SIG-M5 (cell line): ENCODE results near the gene SEMA6C.
"Not testable (repeated sequence)": the region's sequence is repeated elsewhere in the genome, so short reads cannot be mapped to it uniquely, and the experiment has no call there.

ENCODE experiments used
- DNase-seq: peaks from one replicate; lab custom pipeline; 2025; lab: John Stamatoyannopoulos, UW

Gene SEMA6C

GRCh38 chr1:151146412-151147131 lies at the start of gene SEMA6C:
SEMA6C (minus strand) TSS chr1:151146631; CDS start chr1:151142621, 4,010 bp downstream.
- DNase-seq = peak; percentile 50

GRCh38 chr1:151194894-151195594 lies 48.6 kb upstream of the SEMA6C start:
- not testable (repeated sequence) for DNase-seq

- DNase-seq = no peak
Observed at GRCh38 chr1:151193856-151194255, 47.4 kb upstream of the SEMA6C start.

DNA sequence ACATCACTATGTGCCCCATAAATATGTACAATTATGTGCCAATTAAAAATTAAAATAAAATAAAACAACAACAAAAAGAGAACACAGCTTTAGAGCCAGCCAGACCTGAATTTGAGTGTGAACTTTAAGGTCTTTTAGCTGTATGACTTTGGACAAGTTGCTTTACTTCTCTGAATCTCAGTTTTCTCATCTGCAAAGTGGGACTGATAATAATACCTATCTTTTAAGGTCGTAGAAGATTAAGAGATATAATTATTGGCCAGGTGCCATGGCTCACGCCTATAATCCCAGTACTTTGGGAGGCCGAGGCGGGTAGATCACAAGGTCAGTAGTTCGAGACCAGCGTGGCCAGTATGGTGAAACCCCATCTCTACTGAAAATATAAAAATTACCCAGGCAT lies 46.9 kb upstream of the SEMA6C start:
- no peak for DNase-seq

DNA sequence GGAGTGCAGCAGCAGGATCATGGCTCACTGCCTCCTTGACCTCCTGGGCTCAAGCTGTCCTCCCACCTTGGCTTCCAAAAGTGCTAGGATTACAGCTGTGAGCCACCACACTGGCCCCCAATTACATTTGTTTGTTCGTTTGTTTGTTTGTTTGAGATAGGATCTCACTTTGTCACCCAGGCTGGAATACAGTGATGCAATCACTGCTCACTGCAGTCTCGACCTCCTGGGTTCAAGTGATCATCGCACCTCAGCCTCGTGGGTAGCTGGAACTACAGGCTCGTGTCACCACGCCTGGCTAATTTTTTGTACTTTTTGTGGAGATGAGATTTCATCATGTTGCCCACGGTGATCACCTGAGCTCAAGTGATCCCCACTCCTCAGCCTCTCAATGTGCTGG lies 45.6 kb upstream of the SEMA6C start:
- DNase-seq = no peak

- DNase-seq = peak; percentile 67
Observed at GRCh38 chr1:151189637-151190445, 43.4 kb upstream of the SEMA6C start, which contains the start of gene VPS72. VPS72 (minus strand) TSS chr1:151190197; CDS start chr1:151190121, 76 bp downstream.

DNA sequence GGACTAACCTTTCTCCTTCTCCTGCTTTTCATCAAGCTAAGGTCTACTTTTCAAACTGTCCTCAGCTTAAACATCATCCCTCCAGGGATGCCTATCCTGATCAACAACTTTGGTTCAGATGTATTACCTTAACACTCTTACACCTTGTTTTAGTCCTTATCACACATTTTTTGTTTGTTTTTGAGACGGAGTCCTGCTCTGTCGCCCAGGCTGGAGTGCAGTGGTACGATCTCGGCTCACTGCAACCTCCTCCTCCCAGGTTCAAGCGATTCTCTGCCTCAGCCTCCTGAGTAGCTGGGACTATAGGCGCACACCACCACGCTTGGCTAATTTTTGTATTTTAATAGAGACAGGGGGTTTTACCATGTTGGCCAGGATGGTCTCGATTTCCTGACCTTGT lies 42.2 kb upstream of the SEMA6C start:
- not testable (repeated sequence) for DNase-seq

DNA sequence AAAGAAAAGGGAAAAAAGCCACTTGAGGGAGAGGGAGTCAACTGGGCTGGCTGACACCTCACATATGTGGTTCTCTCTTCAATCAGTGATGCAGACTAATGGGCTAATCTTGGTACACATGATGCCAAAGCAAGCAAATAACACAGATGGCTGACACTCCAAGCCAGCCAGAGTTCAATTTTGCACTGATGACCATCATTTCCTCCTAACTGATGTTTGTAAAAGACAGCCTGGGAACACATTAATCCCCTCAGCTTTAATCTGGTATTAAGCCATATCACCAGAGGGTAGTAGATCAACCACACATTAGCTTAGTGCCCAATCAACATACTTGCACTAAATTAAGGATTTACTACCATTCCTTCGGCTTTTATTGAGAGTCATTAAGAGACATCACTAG lies 40.8 kb upstream of the SEMA6C start:
- DNase-seq = no peak

DNA sequence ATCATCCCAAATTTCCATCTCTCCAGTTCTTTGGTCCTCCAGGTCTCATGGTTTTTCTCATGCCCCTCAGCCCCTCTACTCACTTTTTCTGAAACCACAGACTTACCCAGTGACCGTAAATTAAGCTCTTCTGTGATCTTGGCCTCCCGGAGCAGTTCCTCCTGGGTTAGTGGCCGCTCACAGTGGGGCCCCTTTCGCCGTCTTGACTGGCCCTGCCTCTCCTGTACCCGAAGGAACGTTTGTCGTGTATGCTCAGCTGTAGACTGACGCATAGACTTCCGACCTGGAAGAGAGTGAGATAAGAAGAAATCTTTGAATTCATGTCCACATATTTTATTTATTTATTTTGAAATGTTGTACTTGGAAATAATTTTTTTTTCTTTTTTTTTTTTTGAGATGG lies 37.8 kb upstream of the SEMA6C start:
- no peak for DNase-seq

- no peak for DNase-seq
Observed at GRCh38 chr1:151176514-151177045, 30.1 kb upstream of the SEMA6C start.

- DNase-seq = no peak
Observed at GRCh38 chr1:151175863-151176262, 29.4 kb upstream of the SEMA6C start, which contains the start of gene TMOD4. TMOD4 (minus strand) TSS chr1:151175981; CDS start chr1:151174875, 1,106 bp downstream.

- DNase-seq = no peak
Observed at GRCh38 chr1:151175041-151175741, 28.8 kb upstream of the SEMA6C start.

DNA sequence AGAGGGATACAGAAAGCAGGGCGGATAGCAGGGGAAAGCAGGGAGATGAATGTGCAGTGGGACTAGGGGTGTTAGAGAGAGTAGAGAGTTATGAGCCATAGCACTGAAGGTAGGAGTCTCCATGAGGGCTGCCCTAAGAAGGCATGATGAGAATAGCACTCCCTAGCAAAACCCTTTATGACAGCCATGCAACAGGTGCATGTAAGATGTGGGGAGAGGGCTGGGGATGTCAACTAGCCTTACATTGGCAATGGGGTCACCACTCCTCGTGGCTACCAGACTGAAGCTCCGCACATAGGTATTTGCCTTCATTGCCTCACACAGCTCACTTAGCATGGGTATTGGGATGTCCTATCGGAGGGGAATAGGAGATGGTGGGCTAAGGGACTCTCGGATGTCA lies 24.8 kb upstream of the SEMA6C start:
- DNase-seq = no peak

DNA sequence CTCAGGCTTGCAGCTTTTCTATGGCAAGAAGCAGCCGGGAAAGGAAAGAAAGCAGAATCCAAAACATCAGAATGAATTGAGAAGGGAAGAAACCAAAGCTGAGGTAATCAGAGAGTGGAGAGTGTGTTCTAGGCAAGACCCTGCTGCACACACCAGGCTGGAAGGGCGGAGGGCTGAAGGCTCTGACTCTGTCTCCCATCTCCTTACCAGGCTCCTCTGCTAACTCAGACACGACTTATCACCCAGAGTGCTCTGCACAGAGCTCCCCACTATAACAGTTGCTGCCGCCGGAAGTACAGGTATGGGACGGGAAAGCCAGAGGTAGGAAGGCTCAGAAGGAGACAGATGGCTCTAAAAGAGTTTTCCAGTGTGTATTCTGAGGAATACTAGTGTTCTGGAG lies 20.7 kb upstream of the SEMA6C start:
- DNase-seq = no peak

DNA sequence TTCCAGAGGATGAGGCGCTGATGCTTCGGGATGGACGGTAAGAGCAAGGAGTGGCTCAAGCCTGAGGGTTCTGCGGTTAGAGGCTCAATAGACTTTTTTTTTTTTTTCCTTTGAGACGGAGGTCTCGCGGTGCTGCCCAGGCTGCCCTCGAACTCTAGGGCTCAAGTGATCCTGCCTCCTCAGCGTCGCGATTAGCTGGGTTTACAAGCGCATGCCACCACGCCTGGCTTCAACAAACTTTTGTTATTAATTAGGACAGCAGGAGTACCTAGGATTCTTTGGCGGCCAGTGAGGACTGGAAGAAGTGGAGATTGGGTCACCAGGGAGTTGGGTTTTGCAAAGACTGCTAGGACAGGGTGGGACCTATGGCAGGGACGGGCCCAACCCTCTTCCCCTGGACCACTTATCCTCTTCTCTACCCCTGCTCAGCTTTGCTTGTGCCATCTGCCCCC lies 20.1 kb upstream of the SEMA6C start:
- DNase-seq = no peak

GRCh38 chr1:151165738-151166504 lies 19.5 kb upstream of the SEMA6C start, which contains the start of the genes LYSMD1 and SCNM1:
LYSMD1 (minus strand) TSS chr1:151165902; CDS start chr1:151165258, 644 bp downstream.
SCNM1 (plus strand) TSS chr1:151166144; CDS start chr1:151166153, 9 bp downstream.
- DNase-seq = peak; percentile 99

- DNase-seq = no peak
Observed at GRCh38 chr1:151165281-151165737, 18.9 kb upstream of the SEMA6C start.

DNA sequence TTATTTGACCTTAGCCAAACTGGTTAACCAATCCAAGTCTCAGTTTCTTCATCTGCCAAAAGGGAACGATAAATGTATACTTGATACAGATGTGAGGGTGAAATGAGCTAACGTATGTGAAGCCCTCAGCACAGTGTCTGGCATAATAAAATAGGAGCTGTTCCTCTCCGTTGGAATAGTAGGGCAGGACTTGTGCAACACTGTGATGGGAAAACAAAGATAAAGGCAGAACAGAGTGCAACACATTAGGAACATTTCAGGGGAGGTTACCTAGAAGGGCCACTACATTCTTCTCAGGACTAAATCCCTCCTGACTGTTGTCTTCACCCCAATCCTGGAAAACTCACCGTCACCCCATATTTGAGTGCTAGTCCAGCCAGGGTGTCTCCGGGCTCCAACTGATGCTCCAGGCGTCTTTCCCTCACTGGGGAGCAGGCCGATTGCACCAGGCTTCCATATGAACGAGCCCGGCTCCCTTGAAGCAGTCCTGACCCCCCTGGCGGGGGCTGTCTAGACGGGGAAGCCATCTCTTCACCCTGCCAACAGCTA lies 18.4 kb upstream of the SEMA6C start:
- DNase-seq = no peak

- no peak for DNase-seq
Observed at GRCh38 chr1:151159373-151159772, 12.9 kb upstream of the SEMA6C start.

DNA sequence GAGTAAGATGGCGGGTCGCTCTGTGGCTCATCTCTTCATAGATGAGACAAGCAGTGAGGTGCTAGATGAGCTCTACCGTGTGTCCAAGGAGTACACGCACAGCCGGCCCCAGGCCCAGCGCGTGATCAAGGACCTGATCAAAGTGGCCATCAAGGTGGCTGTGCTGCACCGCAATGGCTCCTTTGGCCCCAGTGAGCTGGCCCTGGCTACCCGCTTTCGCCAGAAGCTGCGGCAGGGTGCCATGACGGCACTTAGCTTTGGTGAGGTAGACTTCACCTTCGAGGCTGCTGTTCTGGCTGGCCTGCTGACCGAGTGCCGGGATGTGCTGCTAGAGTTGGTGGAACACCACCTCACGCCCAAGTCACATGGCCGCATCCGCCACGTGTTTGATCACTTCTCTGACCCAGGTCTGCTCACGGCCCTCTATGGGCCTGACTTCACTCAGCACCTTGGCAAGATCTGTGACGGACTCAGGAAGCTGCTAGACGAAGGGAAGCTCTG lies 12.4 kb upstream of the SEMA6C start:
- no peak for DNase-seq
